ENCODE measurements around the gene LAMP5.

- TF ChIP-seq POLR2A (IDR thresholded peaks at IDR 0.05; ENCODE audit: low read length) = no peak
- no peak for TF ChIP-seq GATA1 (IDR thresholded peaks at IDR 0.05; ENCODE audit: low read depth, low read length)
These were observed 38.2 kb upstream of the LAMP5 start for GRCh38 chr20:9476174-9476573.

All from erythroblast (primary cell).